Stimulated activated CD4-positive, alpha-beta T cell treated with anti-CD3 and anti-CD28 coated beads, Interleukin-15, amount 100 ng/mL, for 24 hours (primary cell): ENCODE measurements around the gene TRPM2.
"Not testable (repeated sequence)": the region's sequence is repeated elsewhere in the genome, so short reads cannot be mapped to it uniquely, and the experiment has no call there.

ENCODE experiments used
- DNase-seq: peaks from one replicate; pipeline ENCODE4 v3.0.0-alpha.2; 2020

TRPM2 gene

DNA sequence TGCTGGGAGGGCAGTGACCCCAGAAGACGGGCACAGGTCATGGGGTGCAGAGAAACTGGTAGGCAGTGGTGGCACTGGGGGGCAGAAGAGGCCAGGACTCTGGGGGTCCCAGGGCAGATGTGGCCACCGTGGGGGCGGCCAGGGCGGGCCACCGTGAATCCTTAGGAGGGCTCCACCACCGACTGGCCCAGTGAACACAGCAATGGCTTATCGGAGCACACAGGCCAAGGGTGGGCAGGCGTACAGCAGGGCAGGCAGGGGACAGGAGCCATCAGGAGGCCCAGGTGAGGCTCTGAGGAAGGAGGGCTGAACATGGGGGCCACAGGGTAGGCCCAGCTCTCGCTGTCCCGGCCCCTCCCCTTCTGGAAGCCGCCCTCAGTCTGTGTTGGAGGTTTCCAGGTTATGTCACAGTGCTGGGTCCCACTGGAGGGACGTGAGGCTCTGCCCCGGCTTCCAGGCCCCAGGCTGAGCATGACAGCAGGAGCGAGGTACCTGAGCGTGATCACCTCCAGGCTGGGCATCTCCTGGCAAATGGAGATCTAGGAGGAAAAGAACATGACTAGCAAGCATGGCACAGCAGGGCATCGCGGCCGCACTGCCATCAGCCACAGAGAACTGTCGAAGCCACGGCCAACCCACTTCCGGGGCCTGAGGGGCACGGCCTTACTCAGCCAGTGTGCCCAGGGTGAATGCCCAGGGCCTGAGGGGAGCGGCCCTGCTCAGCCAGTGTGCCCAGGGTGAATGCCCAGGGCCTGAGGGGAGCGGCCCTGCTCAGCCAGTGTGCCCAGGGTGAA, 18.0 kb upstream of the TRPM2 start:
- DNase-seq: no peak

DNA sequence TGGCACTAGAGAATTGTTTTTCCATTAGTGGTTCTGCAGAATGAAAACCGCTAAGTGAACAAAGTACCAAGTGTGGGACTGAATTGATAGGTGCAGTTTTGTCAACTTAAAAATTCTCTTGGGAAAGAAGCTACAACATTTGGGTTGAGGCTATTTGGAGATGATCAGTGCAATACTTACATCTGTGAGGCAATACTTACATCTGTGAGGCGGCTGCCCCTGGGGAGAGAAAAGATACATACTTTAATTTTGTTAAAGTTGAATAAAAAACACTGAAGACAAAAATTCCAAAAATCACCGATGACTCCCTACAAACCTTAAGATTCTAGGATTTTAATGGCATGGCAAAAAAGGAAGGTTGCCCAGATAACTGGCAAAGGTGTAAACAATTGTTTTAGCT, 16.0 kb upstream of the TRPM2 start:
- DNase-seq: no peak

DNA sequence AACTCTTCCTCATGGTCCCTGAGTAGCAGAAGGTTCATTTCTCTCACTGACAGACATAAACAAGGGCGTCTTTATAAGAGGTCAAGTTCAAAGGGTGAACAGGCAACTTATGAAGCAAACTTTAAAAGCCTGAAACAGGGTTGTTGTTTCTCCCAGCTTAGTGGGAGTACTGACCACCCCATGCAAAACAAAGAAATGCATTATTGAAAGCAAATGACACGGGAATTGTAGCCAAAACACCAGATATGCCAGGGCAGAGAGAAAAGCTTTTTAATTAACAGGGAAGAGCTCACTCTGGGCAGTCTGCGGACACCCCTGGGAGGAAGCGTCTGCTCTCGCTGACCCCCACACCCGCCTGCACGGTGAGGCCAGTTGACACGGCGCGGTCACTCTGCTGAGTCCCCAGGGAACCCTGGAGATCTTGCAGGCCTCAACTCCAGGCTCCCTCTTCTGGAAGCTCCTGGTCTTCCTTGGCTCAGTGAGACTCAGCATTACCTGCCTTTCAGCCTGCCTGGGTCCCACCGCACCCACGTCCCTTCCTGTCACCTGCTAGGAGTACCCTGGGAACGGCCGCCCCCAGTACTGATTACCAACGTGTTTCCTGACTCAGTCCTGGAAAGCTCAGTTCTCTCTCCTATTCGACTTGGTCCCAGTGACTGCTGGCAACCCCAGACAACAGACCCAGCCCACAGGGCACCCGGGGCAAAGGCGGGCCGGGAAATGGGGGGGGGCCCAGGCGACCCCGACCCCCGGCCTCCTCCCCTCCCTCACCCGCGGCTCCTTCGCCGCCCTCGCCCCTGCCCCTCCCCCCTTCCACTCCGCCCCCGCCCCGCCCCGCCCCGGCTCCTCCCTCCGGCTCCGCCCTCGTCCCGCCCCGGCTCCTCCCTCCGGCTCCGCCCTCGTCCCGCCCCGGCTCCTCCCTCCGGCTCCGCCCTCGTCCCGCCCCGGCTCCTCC, 15.2 kb upstream of the TRPM2 start:
- DNase-seq: peak; percentile 45

DNA sequence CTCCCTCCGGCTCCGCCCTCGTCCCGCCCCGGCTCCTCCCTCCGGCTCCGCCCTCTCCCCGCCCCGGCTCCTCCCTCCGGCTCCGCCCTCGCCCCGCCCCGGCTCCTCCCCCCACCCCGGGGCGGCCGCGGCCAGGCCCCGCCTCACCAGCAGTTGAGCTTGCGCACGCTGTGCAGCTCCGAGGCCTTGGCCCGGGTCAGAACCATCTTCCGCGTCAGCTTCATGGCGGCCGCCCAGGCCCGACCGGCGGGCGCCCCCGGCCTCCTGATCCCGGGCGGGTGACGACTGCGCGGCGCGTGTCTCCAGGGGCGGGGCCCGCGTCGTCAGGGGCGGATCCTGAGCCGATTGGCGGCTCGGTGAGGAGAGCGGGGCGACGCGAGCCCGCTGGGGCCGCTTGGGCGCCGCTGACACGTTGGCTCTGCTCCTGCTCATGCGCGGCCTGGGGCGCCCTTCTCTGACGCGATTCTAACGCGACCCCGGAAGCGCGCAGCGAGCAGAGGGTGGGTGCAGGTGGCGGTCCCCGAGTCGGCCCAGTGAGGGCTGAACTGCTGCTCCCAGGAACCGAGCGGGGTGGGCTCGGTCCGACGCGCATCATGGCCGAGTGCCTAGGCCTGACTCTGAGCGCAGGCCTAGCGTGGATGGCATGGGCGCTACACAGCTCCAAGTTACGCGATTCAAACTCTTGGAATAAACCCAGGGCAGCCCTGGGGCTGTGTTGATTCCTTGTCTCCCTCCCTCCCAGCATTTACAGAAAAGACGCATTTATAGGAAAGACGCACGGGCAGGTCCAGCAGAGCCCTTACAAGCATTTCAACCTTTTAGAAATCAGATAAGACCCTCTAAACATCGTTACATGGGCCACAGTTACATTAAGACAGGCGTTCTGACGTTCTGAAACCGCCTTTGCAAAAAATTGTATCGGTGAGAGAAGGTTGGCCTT, 14.2 kb upstream of the TRPM2 start, which contains the start of gene CFAP410:
CFAP410 (minus strand) TSS at position 420 of the 940 bp plus-strand sequence; CDS start at position 224, 196 bp downstream.
- peak; percentile 95 for DNase-seq

DNA sequence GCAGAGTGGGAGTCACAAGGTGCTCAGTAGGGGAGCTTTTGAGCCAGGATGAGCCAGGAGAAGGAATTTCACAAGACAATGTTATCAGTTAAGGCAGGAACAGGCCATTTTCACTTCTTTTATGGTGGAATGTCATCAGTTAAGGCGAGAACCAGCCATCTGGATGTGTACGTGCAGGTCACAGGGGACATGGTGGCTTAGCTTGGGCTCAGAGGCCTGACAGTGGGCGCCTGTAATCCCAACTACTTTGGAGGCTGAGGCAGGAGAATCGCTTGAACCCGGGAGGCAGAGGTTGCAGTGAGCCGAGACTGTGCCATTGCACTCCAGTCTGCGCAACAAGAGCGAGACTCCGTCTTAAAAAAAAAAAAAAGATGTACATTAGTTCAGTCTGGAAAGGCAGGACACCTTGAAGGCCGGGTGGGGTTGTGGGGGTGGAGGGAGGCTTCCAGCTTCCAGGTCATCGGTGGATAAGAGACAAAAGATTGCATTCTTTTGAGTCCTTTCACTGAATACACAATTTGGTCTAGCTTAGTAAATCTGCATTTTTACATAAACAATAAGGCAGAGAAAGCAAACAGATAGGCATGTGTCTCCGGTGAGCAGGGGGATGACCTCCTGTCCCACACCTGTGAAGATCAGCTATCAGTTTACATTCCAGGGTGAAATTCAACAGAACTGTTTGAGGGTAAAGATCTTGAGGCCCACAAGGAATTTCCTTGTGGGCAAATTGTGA, 11.5 kb upstream of the TRPM2 start:
- DNase-seq: not testable (repeated sequence)

DNA sequence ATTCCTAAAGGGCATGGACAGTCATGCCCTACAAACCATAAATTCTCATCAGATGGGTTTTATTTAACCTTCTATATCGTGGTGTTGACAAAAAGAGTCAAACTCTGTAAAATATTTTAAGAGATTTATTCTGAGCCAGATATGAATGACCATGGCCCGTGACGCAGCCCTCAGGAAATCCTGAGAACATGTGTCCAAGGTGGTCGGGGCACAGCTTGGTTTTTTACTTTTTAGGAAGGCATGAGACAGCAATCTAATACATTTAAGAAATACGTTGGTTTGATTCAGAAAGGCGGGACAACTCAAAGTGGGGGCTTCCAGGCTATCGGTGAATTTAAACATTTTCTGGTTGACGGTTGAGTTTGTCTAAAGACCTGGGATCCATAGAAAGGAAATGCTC, 10.4 kb upstream of the TRPM2 start:
- DNase-seq: not testable (repeated sequence)

DNA sequence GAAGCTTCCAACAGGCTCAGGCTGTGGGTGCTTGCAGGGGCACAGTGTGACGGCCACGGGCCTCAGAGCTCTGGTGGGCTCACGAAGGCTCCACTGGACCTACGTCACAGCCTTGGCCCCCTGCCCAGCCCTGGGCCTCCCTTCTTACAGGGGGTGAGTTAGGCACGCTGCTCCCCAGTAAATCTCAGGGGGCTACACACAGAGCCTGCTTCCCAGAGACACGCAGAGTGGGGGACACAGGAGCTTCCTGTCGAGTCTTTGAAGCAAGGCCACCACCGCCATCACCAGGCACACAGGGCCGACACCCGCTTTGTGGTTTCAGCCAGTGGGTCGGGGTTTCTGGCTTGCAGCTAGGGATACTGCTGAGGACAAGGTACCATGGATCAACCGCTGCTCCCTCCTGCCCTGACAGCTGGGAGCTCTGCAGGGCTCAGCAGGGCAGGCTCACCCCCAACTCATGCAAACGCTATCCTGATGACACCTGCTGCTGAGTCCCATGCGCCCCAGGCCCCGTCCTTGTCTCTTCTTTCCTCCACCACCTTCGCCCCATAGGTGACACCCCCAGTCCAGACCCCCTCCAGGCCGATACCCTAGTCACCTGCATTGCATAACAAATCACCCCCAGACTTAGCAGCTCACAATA, 8.8 kb upstream of the TRPM2 start:
- DNase-seq: no peak

DNA sequence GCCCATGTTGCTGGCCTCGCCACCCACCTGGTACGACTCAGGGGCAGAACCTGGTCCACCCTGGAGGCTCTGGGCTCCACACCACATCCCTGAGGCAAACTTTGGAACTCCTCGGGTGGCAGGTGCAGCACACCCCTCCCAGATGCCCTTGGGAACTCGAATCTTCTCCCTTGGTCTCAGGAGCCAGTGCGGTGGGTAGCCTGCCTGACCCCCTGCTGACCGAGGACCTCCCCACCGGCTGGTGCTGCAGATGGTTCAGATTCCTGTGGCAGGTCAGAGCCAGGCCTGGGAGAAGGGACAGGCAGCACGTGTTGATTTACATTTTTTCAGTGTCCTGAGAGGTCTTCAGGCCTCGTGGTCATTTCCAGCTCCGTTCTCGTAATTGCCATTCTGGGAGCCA, 7.9 kb upstream of the TRPM2 start:
- DNase-seq: no peak

DNA sequence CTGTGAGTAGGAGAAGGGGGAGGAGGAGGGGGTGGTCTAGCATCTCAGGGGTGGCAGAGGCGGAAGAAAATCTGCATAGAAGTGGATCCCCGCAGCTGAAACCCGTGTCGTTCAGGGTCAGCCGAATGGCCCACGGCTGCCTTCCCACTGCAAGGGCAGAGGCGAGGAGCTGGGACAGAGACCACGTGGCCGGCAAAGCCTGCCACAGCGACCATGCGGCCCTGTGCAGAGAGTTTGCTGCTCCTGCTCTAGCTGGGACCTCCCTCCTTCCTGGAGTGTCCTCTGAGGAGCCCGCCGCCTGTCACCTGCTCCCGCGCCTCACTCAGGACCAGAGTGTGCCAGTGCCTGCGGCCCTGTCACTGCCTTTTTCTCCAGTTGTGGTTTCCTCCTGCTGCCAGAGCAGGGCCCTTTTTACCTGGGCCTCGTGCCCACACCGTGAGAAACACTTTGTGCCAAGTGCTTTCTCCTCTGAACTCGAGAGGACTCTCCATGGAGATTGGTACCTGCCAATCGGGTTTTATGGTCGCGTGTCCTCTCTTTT, 5.4 kb upstream of the TRPM2 start:
- no peak for DNase-seq

DNA sequence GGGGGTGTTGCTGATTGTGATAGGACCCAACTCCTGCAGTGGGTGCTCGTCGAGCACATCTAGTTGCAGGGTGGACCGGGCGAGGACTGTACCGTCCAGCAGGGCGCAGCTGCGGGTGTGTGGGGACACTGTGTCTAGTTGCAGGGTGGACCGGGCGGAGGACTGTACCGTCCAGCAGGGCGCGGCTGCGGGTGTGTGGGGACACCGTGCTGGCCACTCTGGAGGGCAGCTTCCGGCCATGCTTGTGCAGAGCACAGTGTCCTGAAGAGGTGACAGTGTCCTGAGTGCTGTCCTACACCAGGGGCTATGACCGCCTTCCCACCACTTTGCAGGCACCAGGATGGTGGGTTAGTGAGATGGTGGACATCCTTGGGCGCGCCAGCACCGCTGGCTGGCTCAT, 4.6 kb upstream of the TRPM2 start:
- no peak for DNase-seq

DNA sequence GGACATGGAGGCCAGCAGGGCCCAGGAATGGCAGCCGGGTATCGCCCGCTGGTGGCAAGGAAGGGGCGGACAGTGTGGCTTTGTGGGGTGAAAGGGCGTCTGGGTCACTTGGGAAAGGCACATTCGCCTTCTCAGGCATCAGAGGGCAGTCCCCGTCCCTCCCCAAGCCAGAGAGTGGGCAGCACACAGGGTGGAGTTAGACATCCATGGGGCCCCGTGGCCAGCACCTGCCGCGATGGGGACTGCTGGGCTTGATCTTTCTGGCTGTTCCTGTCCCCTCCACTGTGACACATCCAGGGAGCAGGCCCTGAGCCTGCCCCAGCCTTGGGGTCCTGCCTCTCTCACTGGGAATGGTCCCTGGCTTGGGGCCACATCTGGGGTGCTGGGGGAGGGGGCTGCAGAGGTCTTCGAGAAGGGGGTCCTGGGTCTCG, 4.0 kb upstream of the TRPM2 start:
- no peak for DNase-seq

DNA sequence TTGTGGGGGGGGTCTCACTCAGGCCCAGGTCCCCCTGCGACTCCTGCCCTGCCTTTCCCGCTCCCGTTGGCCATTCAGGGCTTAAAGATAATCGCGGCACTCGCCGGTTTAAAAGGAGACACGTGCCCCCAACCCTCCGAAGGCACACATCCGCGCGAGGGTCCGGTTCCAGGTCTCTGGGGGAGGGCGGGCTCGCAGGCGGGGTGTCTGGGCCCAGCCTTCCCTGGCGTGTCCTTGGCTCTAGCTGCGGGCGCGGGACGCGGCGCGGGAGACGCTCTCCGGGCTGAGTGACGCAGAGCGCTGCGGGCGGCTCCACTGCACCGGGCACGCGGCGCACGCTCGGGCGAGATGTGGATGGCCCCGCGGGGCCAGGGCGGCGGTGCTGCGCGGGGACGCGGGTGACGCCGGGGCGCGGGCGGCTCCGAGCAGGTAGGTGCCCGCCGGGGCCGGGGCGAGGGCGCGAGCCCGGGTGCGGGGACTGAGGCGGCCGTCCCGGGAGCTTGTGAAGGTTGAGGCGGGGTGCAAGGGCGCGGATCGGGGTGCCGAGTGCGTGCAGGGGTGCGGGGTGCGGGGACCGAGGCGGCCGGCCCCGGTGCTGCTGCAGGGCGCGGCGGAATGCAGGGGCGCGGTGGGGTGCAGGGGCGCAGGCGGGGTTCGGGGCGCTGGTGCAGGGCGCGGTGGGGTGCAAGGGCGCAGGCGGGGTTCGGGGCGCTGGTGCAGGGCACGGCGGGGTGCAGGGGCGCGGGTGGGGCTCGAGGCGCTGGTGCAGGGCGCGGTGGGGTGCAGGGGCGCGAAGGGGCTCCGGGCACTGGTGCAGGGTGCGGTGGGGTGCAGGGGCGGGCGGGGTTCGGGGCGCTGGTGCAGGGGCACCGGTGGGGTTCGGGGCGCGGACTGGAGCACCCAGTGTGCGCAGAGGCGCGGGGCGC, 3.3 kb upstream of the TRPM2 start:
- DNase-seq: no peak

DNA sequence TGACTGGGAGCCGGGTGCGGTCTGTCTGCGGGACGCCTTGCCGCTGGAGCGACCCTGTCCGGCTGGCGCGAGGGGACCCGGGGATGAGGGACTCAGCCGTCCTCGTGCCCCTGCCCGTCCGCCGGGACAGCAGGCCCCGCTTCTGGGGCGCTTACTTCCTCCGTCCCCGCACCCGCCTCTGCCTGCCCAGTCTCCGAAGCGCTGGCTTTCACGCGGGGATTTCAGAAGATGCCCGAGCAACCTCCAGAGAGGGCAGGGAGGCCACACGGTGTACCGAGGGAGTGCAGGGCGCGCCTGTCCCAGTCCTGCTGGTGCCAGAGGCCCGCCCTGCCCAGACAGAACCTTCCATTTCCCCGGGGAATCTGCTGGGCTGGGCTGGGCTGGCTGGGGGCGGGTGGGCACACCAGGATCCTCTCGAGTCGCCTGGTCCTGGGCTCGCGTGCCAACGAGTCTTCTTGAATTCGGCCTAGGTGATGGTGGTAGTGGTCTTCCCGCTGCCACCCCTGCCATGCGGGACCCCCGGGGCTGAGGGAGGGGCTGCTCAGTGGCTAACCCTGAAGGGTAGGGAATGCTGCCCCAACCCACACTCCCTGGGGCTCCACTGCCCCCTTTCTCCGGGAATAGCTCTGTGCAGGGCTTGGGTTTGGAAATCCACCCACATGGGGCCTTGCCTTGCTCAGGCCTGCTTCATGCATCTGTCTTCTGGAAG, 2.5 kb upstream of the TRPM2 start:
- no peak for DNase-seq

DNA sequence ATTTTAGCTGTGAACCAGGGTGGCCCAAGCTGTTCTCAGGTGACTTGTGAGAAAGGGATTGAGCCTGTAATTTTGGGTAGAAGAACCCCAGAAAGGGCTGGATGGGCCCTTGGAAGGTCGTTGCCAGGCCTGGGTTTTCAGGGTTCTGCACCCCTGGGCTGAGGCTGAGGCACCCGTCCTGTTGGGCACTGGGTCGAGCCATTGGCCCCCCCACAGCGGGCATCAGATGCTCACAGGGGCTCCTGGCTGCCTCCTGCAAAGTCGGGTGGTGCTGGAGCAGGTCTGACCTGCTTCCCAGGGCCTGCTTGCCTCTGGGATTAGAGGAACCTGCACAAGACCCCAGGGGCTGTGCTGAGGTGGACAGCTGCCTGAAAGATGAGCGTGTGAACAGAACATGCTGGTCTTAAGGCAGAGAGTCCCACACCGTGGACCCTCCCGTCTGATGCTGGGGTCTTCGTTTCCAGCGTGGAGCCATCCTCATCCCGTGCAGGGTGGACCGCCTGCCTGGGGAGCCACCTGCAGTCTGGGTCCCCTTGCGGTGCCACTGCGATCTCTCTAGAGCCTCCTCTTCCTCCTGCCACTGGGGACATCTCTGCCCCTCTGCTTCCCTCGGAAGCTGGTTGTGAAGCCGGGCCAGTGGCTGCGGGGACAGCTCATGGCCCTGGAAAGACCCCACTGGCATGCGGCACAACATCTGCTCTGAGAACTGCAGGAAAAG, 1.7 kb upstream of the TRPM2 start:
- DNase-seq: no peak

DNA sequence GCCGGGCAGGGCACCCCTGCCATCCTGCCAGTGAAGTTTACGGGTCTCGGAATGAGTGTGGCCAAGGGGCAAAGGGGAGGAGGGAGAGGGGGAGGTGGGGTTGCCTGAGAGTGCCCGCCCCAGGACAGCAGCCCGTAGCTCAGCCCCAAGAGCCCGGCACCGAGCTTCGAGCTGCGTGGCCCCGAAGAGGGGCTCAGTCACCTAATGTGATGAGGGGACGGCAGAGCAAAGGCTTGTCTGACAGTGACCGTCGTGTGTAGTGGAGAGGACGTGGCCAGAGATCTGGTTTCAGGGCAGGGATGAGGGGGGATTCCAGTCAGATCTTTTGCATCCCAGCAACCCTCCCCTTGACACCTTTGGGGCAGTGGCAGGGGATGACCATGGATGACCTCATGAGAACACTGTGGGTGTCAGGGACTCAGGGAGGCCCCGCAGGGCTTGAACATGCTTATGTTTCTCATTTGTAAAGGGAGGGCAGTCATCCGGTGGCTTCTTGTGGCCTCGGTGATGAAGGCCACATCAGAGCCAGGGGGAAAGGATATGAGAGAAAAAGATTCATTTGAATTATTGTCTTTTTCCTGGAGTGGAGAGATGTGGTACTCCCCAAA, 1.1 kb upstream of the TRPM2 start:
- no peak for DNase-seq

DNA sequence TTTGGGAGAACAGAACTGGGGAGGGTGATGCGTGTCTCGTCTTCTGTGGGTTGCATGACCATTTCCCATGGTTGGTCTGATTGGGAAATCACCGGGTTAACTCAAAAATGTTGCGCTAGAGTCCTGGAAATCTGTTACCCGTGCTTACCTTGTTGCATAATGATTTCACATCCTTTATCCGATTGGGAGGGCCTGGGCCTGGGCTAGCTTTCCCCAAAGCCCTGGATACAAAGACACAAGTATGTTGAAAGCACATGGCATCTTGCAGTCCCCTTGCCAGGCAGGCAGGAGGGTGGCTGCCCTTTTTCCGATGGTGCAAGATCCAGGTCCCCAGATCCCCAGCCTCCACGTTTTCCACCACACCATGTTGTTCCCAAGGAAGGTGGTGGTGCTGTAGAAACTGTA, 582 bp downstream of the TRPM2 start:
- no peak for DNase-seq

DNA sequence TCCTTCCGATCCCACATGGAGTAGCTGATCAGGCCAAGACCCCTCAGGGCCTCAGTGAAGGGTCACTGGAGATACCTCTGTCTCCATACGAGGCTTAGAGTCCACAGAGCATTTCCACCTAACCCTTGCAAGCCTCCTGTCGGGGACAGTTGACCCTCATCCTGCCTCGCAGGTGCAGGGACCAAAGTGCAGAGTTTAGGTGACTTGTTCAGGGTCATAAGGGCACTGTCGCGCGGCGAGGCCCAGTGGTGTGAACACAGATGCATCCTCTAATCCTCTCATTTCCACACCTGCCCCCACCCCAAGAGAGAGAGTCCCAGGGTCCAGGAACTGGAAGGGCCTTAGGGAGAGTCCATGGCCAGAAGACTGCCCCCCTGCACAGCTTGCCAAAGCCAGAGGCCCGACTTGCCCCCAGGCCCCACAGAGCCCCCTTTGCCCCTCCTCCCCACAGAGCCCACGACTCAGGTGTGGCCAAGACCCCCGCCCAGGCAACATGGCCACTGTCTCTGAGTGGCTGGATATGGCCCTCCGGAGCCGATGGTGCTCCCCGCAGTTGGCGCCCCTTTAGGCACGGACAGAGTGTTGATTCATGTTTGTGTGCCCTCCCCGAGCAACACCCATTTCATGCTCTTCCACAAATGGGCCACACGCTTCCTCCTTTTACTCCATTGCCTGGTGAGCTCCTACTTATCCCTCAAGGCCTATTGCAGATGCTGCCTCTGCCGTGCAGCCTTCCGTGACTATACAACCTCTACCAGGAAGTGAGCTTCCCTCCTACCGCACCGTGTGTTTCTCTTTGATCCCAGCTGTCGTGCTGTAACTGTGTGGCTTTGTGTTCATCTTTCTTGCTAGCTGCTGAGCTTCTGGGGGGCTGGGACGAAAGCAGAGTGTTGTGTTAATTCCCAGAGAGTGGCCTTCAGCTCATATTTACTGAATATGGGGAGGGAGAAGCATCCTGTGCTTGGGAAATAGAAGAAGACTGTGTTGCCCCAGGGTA, 1.7 kb downstream of the TRPM2 start:
- peak; percentile 31 for DNase-seq
